IPS-NIHi7 (cell line): ENCODE data around the gene SEZ6L2.
"Not testable (repeated sequence)": the region's sequence is repeated elsewhere in the genome, so short reads cannot be mapped to it uniquely, and the experiment has no call there.

Source experiments
- DNase-seq: peaks from one replicate; pipeline ENCODE4 v3.0.0; 2012; ENCODE audit warnings: mixed read lengths; ENCODE audit errors: extremely low spot score

Gene SEZ6L2

GRCh38 chr16:29857133-29857760 lies 42.1 kb downstream of the SEZ6L2 start:
- DNase-seq: no peak

DNA sequence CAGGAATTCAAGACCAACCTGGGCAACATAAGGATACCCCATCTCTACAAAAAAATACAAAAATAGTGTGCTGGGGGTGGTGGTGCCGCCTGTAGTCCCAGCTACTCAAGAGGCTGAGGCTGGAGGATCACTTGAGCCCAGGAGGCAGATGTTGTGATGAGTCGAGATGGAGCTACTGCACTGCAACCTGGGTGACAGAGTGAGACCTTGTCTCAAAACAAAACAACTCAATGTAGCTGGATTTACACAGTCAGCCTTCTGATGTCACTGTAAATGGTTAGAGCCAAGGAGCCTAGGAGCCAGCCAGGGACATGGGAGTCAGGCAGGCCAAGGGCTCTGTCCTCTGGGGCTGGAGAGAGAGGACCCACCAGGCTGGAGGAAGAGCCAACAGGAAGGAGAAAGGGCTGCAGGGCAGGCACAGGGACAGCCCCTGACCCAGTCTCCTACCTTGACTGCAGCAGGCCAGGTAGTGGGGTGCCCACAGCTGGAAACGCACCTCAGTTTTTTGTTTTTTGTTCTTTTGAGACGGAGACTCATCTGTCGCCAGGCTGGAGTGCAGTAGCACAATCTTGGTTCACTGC lies 44.7 kb downstream of the SEZ6L2 start:
- DNase-seq: no peak

GRCh38 chr16:29852654-29853053 lies 46.7 kb downstream of the SEZ6L2 start:
- DNase-seq: no peak

DNA sequence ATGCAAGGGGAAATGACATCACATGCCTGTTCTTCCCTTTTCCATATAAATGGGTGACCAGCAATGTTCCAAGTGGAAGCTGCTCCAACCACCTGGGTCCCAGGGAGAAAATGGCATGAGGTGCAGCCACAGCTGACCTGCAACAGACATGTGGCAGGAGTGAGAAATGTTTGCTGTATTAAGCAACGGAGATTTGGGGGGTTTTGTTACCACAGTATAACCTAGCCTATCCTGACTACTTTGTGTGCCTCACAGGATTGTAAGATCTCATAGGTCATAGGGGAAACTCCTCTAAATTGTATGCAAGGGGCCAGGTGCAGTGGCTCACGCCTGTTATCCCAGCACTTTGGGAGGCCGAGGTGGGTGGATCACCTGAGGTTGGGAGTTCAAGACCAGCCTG lies 48.4 kb downstream of the SEZ6L2 start:
- DNase-seq: no peak

- peak; percentile 67 for DNase-seq
Measured at GRCh38 chr16:29849505-29849904, 49.8 kb downstream of the SEZ6L2 start.

DNA sequence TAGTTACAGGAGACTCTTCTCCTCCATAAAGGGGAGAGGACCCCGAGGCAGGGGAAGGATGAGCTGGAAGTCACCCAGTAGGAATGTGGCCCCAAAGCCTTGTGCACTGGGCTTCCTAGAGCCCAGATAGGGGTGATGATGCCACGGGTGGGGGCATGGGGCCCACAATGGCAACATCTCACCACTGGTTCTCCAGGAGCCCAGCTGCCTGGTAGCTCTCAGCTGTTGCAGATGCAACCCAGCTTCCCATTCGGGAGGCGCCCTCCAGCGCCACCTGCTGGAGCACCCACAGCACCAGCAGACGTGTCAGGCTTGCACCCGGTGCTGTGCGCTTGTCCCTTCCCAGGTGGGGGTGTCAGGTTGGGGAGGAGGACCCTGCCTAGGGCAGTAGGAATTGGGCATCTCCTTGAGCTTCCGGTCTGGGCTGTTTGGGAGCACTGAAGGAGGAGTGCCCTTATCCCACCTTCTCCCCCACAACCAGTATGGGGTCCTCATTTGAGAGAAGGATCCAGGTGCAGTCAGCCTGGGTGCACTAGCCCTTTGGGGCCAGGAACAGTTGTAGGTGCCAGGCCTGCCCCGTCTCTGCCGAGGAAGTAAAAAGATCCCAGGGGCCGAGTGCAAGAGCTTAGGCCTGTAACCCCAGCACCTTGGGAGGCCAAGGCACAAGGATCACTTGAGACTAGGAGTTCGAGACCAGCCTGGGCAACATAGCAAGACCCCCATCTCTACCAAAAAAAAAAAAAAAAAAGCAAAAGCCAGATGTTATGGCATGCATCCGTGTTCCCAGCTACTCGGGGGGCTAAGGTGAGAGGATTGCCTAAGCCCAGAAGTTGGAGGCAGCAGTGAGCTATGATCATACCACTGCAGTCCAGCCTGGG lies 50.7 kb downstream of the SEZ6L2 start:
- peak; percentile 88 for DNase-seq

DNA sequence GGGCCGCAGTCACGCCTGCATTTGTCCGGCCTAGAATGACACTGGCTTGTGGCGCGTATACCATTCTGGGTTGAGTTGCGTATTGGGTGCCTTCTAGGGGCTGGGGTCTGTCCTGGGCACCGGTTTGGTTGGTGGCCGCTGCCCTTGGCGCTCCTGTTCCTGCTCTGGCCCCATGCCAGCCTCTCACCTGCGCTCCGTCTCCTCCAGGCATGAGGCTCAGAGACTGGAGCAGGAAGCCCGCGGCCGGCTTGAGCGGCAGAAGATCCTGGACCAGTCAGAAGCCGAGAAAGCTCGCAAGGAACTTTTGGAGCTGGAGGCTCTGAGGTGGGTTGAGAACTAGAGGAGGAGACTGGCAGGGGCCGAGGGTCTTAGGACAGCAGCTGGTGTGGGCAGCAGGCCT lies 53.7 kb downstream of the SEZ6L2 start:
- no peak for DNase-seq

- DNase-seq: no peak
Measured at GRCh38 chr16:29844575-29845331, 54.6 kb downstream of the SEZ6L2 start.

GRCh38 chr16:29843931-29844330 lies 55.4 kb downstream of the SEZ6L2 start:
- no peak for DNase-seq

DNA sequence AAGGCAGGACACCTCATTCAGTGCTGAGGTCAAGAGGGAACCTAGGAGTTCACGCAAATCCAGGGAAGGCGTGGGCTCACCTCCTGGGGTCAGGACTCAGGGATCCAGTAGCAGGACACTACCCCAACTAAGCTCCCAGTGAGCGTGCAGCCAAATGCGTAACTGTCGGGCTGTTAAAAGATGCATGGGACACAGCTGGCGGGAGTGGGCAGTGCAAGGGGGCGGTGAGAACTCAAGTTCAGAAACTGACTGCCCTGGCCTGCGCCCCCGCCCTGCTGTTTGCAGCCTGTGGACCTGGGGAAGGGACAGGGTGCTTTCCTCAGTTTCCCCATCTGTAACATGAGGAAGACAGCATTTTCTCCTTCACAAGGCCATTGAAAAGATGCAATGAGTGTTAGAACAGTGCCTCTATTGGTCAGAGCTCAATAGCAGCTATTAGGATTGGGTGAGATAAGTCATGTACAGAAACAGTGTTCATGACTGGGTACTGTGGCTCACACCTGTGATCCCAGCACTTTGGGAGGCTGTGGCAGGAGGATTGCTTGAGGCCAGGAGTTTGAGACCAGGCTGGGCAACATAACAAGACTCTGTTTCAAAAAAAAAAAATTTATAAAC lies 56.5 kb downstream of the SEZ6L2 start:
- no peak for DNase-seq

DNA sequence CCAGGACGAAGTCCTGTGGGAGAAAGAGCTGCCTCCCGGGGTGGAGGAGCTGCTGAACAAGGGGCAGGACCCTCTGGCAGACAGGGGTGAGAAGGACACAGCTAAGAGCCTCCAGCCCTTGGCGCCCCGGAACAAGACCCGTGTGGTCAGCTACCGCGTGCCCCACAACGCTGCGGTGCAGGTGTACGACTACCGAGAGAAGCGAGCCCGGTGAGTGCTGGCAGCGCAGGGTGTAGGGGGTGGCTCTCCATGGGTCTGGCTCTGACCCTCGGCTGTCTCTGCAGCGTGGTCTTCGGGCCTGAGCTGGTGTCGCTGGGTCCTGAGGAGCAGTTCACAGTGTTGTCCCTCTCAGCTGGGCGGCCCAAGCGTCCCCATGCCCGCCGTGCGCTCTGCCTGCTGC lies 57.7 kb downstream of the SEZ6L2 start:
- no peak for DNase-seq

DNA sequence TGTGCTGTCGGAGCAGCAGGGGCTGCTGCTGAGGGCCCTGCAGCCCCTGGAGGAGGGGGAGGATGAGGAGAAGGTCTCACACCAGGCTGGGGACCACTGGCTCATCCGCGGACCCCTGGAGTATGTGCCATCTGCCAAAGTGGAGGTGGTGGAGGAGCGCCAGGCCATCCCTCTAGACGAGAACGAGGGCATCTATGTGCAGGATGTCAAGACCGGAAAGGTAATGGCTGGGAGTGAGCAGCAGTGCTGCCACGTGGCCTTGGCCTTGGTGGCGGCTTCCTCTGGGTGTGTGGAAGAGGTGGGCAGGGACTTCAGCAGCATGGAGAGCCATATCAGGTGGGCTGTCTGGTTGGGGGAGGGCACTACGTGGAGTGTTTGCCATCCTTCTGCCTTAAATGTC lies 59.1 kb downstream of the SEZ6L2 start:
- no peak for DNase-seq

DNA sequence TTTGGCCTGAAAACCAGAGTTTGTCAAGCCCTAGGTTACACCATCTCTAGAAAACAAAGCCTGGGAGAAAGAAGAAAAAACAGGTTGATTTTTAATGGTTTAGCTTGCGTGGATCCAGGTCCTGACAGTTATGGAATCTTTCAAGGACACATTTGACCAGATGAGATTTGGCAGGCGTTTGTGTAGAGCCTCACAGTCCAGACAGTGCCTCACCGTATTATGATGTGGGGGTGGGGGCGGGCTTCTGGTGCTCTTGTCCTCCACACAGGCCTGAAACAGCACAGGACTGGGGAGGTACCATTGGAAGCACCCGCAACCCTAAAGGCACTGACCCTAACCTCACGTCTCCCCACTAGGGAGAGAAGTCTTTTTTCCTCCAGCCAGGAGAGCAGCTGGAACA lies 59.5 kb downstream of the SEZ6L2 start:
- DNase-seq: no peak

DNA sequence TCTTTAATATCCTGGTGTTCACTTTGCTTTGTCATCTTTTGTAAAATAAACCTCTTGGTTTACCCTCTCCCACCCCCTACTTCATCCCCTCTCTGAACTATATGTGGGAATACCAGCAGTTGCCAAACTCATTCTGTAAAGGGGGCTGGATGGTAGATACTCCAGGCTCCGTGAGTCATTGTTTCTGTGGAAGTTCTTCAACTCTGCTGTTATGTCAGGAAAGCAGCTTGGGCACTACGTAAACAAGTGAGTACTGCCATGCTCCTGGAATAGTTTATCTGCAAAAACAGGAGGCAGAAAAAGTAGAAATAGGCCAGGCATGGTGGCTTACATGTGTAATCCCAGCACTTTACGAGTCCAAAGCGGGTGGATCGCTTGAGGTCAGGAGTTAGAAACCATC lies 61.5 kb downstream of the SEZ6L2 start:
- no peak for DNase-seq

- DNase-seq: no peak
Measured at GRCh38 chr16:29836623-29837022, 62.7 kb downstream of the SEZ6L2 start.

- no peak for DNase-seq
Measured at GRCh38 chr16:29835926-29836325, 63.4 kb downstream of the SEZ6L2 start.

GRCh38 chr16:29834079-29834478 lies 65.3 kb downstream of the SEZ6L2 start:
- no peak for DNase-seq

GRCh38 chr16:29833219-29833618 lies 66.1 kb downstream of the SEZ6L2 start:
- DNase-seq: not testable (repeated sequence)

- no peak for DNase-seq
Measured at GRCh38 chr16:29831490-29831889, 67.9 kb downstream of the SEZ6L2 start.

- DNase-seq: no peak
Measured at GRCh38 chr16:29830774-29831173, 68.6 kb downstream of the SEZ6L2 start.

DNA sequence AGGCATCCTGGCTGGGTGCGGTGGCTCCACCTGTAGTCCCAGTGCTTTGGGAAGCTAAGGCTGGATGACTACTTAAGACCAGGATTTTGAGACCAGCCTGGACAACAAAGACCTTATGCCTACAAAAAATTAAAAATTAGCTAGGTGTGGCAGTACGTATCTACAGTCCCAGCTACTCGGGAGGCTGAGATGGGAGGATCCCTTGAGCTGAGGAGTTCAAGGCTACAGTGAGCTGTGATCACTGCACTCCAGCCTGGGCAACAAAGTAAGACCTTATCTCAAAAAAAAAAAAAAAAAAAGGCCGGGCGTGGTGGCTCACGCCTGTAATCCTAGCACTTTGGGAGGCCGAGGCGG lies 73.0 kb downstream of the SEZ6L2 start:
- DNase-seq: no peak
